ENCODE data around the gene CA12. TPM values are rescaled to one million over a fixed set of nuclear protein-coding genes. Genes with fewer than 3 reads are reported as not detected.

Gene CA12
- total and polyA plus RNA-seq, 9 of the 15 experiments (the other 6 are each of a cell fraction or from before 2014, with no cell fraction given), result 0.01 to 0.78 (median 0.15) TPM; not detected in 1

- TF ChIP-seq, protein P1, sequence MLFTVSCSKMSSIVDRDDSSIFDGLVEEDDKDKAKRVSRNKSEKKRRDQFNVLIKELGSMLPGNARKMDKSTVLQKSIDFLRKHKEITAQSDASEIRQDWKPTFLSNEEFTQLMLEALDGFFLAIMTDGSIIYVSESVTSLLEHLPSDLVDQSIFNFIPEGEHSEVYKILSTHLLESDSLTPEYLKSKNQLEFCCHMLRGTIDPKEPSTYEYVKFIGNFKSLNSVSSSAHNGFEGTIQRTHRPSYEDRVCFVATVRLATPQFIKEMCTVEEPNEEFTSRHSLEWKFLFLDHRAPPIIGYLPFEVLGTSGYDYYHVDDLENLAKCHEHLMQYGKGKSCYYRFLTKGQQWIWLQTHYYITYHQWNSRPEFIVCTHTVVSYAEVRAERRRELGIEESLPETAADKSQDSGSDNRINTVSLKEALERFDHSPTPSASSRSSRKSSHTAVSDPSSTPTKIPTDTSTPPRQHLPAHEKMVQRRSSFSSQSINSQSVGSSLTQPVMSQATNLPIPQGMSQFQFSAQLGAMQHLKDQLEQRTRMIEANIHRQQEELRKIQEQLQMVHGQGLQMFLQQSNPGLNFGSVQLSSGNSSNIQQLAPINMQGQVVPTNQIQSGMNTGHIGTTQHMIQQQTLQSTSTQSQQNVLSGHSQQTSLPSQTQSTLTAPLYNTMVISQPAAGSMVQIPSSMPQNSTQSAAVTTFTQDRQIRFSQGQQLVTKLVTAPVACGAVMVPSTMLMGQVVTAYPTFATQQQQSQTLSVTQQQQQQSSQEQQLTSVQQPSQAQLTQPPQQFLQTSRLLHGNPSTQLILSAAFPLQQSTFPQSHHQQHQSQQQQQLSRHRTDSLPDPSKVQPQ (CRISPR knock-in tag; IDR thresholded peaks at IDR 0.05; ENCODE audit: borderline replicate concordance), result no peak
- no peak for TF ChIP-seq NFXL1 (CRISPR knock-in tag; IDR thresholded peaks at IDR 0.05)
- TF ChIP-seq SMARCC2 (IDR thresholded peaks at IDR 0.05; ENCODE audit: low read depth), result no peak
- TF ChIP-seq LEF1 (IDR thresholded peaks at IDR 0.05), result no peak
- TF ChIP-seq L3MBTL2 (IDR thresholded peaks at IDR 0.05), result peak; percentile 43
- peak; percentile 97 for TF ChIP-seq MAFF (IDR thresholded peaks at IDR 0.05; ENCODE audit: low read length)
- no peak for TF ChIP-seq NELFE (IDR thresholded peaks at IDR 0.05; ENCODE audit: insufficient read depth, insufficient read length)
- TF ChIP-seq KAT7 (CRISPR knock-in tag; IDR thresholded peaks at IDR 0.05; ENCODE audit: borderline replicate concordance), result 0 out of 2 replicates have a peak, but pooled peaks have one; percentile 25
- peak; percentile 14; the same call in 1 of the 2 replicates for TF ChIP-seq JUND (IDR thresholded peaks at IDR 0.05; ENCODE audit: borderline replicate concordance, low read depth, low read length)
- no peak; the same call in 2 of the 3 replicates for TF ChIP-seq JUND (tag; IDR thresholded peaks at IDR 0.05; ENCODE audit: borderline replicate concordance, low read depth, low read length)
- no peak for TF ChIP-seq BCLAF1 (IDR thresholded peaks at IDR 0.05; ENCODE audit: borderline replicate concordance in 1 of 2, control insufficient read depth in 1 of 2, low read depth in 2 of 2, low read length in 1 of 2)
- TF ChIP-seq, protein P2, sequence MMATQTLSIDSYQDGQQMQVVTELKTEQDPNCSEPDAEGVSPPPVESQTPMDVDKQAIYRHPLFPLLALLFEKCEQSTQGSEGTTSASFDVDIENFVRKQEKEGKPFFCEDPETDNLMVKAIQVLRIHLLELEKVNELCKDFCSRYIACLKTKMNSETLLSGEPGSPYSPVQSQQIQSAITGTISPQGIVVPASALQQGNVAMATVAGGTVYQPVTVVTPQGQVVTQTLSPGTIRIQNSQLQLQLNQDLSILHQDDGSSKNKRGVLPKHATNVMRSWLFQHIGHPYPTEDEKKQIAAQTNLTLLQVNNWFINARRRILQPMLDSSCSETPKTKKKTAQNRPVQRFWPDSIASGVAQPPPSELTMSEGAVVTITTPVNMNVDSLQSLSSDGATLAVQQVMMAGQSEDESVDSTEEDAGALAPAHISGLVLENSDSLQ (IDR thresholded peaks at IDR 0.05), result peak; percentile 17; the same call in 1 of the 2 replicates
- peak; percentile 80 for TF ChIP-seq SMARCE1 (IDR thresholded peaks at IDR 0.05)
- TF ChIP-seq ID3 (CRISPR knock-in tag; IDR thresholded peaks at IDR 0.05), result no peak
- no peak for TF ChIP-seq ID3 (tag; IDR thresholded peaks at IDR 0.05)
- TF ChIP-seq NBN (IDR thresholded peaks at IDR 0.05; ENCODE audit: low read depth), result no peak
- TF ChIP-seq TEAD2 (tag; IDR thresholded peaks at IDR 0.05), result no peak
- TF ChIP-seq HOXB6 (CRISPR knock-in tag; IDR thresholded peaks at IDR 0.05; ENCODE audit: borderline replicate concordance), result no peak
- peak; percentile 85 for TF ChIP-seq DPF2 (IDR thresholded peaks at IDR 0.05)
- TF ChIP-seq, protein P3, sequence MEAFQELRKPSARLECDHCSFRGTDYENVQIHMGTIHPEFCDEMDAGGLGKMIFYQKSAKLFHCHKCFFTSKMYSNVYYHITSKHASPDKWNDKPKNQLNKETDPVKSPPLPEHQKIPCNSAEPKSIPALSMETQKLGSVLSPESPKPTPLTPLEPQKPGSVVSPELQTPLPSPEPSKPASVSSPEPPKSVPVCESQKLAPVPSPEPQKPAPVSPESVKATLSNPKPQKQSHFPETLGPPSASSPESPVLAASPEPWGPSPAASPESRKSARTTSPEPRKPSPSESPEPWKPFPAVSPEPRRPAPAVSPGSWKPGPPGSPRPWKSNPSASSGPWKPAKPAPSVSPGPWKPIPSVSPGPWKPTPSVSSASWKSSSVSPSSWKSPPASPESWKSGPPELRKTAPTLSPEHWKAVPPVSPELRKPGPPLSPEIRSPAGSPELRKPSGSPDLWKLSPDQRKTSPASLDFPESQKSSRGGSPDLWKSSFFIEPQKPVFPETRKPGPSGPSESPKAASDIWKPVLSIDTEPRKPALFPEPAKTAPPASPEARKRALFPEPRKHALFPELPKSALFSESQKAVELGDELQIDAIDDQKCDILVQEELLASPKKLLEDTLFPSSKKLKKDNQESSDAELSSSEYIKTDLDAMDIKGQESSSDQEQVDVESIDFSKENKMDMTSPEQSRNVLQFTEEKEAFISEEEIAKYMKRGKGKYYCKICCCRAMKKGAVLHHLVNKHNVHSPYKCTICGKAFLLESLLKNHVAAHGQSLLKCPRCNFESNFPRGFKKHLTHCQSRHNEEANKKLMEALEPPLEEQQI (IDR thresholded peaks at IDR 0.05), result 0 out of 2 replicates have a peak, but pooled peaks have one; percentile 29
These were observed 38.7 kb upstream of the CA12 start (continued) for GRCh38 chr15:63420333-63420747.
